Ascending aorta (tissue), 2 donors: ENCODE results near the gene ZNF292. TPM values are rescaled to one million over a fixed set of nuclear protein-coding genes. Genes with fewer than 3 reads are reported as not detected.
A peak's percentile ranks its signal among the peaks of the same experiment; 100 is the strongest.
"Not testable (repeated sequence)": the region's sequence is repeated elsewhere in the genome, so short reads cannot be mapped to it uniquely, and the experiment has no call there.

Experiments
- DNase-seq, 2 donors: peaks; one replicate each; pipeline ENCODE4 v3.0.0-alpha.2; 2019; ENCODE audit warnings: low spot score in 2 of 2
- H3K27ac ChIP-seq, 2 donors: fragments of 200-600 bp; sonication (generic); one replicate each; pipeline ENCODE4 v1.5.1; 2016 to 2017; ENCODE audit warnings: mild to moderate bottlenecking in 1 of 2
- H3K27me3 ChIP-seq: fragments of 200-600 bp; sonication (generic); one replicate; pipeline ENCODE4 v1.5.1; 2017
- H3K36me3 ChIP-seq, 2 donors: fragments of 200-600 bp; sonication (generic); one replicate each; pipeline ENCODE4 v1.5.1; 2016
- H3K4me1 ChIP-seq, 2 donors: fragments of 200-600 bp; sonication (generic); one replicate each; pipeline ENCODE4 v1.5.1; 2016 to 2017; ENCODE audit warnings: mild to moderate bottlenecking in 1 of 2
- H3K4me3 ChIP-seq, 2 donors: fragments of 200-600 bp; sonication (generic); one replicate each; pipeline ENCODE4 v1.5.1; 2016 to 2017; ENCODE audit warnings: mild to moderate bottlenecking in 1 of 2
- H3K9me3 ChIP-seq, 2 donors: fragments of 200-600 bp; sonication (generic); one replicate each; pipeline ENCODE4 v1.5.1; 2016
- CTCF ChIP-seq, 3 experiments: fragments of 200-600 bp in 2 of 3; fragments of 450-650 bp in 1 of 3; sonication (generic) in 2 of 3; IDR thresholded peaks; one replicate each; pipeline ENCODE4 v1.5.1; 2016 to 2019; ENCODE audit warnings: antibody characterized with exemption in 3 of 3, mild to moderate bottlenecking in 1 of 3, moderate library complexity in 1 of 3
- intact Hi-C: fragments of 100-400 bp; cut with DNase I; formaldehyde crosslinking; loops from one replicate; pipeline ENCODE4 v1.15.1; 2023
- total RNA-seq: library from RNA; depleted of rRNA; stranded (reverse); fragments of >200 nt; gene quantifications from one replicate; pipeline ENCODE4 v1.1.0, GENCODE V29; 2016

Gene ZNF292
- total RNA-seq, 1 donor from 2014 or later = 19.1 TPM

GRCh38 chr6:87139236-87139635 lies 16.1 kb upstream of the ZNF292 start:
- intact Hi-C loops = loop anchor here (1.0 to 5.0 kb wide), 2 partner anchors 99 to 183 kb away; partner anchors contain the start of gene SMIM8
- H3K36me3 ChIP-seq = no peaks in the 10 kb centered on the region

DNA sequence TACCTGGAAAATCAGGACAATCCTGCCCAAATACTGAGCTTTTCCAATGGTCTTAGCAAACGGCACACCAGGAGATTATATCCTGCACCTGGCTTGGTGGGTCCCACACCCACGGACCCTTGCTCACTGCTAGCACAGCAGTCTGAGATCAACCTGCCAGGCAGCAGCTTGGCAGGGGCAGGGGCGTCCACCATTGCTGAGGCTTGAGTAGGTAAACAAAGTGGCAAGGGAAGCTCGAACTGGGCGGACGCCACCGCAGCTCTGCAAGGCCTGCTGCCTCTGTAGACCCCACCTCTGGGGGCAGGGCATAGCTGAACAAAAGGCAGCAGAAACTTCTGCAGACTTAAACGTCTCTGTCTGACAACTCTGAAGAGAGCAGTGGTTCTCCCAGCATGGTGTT lies 15.4 kb upstream of the ZNF292 start:
- intact Hi-C loops = loop anchor here (1.0 to 5.0 kb wide), 2 partner anchors 98 to 182 kb away; partner anchors contain the start of gene SMIM8
- not testable (repeated sequence) for H3K4me3 ChIP-seq, H3K36me3 ChIP-seq

More at GRCh38 chr6:87139236-87139635, 16.1 kb upstream of the ZNF292 start:
- Histone ChIP-seq H3K27me3 (no peaks in the 10 kb centered on the region), H3K9me3 (no peaks in the 10 kb centered on the region), H3K4me3 (no peak overlapping the region), H3K27ac (no peak overlapping the region), H3K4me1 (no peaks in the 10 kb centered on the region)
- no peak for DNase-seq
- TF ChIP-seq CTCF (IDR thresholded peaks at IDR 0.05) = peak; percentile 48 to 63 (median 60)

DNA sequence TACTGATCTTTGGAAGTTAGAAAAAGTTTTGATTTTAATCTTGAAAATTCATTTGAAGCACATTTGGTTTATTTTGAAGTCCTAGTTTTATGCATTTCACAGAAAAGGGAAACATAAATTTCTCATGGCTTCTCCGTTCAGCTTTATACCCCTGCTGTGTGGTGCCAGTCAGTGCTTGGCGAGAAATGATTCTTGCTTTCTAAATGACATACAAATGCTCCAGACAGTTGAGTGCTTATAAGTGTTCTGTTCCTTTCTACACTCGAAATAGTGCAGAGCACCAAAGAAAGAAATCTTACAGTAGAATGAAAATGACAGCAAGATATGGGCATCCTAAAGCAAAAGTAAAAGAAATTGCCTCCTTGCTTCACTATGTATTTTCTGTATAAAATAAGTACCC lies 9.0 kb upstream of the ZNF292 start:
- no peak overlapping the region for H3K4me3 ChIP-seq
- H3K4me1 ChIP-seq = no peaks in the 10 kb centered on the region
- TF ChIP-seq CTCF (IDR thresholded peaks at IDR 0.05) = no peak
- no peaks in the 10 kb centered on the region for H3K27me3 ChIP-seq
- no peaks in the 10 kb centered on the region for H3K9me3 ChIP-seq
- intact Hi-C loops = no loop called here
- DNase-seq = no peak
- H3K27ac ChIP-seq = no peak overlapping the region
- H3K36me3 ChIP-seq = no peaks in the 10 kb centered on the region

More for the DNA sequence above, 15.4 kb upstream of the ZNF292 start:
- not testable (repeated sequence) for H3K4me1 ChIP-seq, H3K27ac ChIP-seq, H3K9me3 ChIP-seq, DNase-seq, H3K27me3 ChIP-seq

GRCh38 chr6:87150406-87150805 lies 5.0 kb upstream of the ZNF292 start:
- intact Hi-C loops = loop anchor here (5.0 to 10.0 kb wide), 3 partner anchors 172 to 552 kb away; partner anchors contain the start of genes AKIRIN2, ORC3 and SMIM8
- DNase-seq = no peak
- H3K27me3 ChIP-seq = no peaks in the 10 kb centered on the region
- no peak overlapping the region for H3K27ac ChIP-seq
- no peaks in the 10 kb centered on the region for H3K36me3 ChIP-seq
- no peaks in the 10 kb centered on the region for H3K9me3 ChIP-seq
- H3K4me3 ChIP-seq = no peak overlapping the region
- peaks cover 0 to 12% of the 10 kb centered on the region in 2 donors for H3K4me1 ChIP-seq
- no peak for TF ChIP-seq CTCF (IDR thresholded peaks at IDR 0.05)

GRCh38 chr6:87151471-87151780 lies 3.9 kb upstream of the ZNF292 start:
- intact Hi-C loops = loop anchor here (5.0 to 10.0 kb wide), 3 partner anchors 171 to 551 kb away; partner anchors contain the start of genes AKIRIN2, ORC3 and SMIM8
- TF ChIP-seq CTCF (IDR thresholded peaks at IDR 0.05) = no peak
- Histone ChIP-seq H3K36me3 (no peaks in the 10 kb centered on the region), H3K4me1 (peaks cover 0 to 12% of the 10 kb centered on the region in 2 donors), H3K9me3 (no peaks in the 10 kb centered on the region), H3K27me3 (no peaks in the 10 kb centered on the region), H3K27ac (peak overlapping the region; percentile 93 to 97), H3K4me3 (peak overlapping the region; percentile 59 to 94)
- DNase-seq = no peak

DNA sequence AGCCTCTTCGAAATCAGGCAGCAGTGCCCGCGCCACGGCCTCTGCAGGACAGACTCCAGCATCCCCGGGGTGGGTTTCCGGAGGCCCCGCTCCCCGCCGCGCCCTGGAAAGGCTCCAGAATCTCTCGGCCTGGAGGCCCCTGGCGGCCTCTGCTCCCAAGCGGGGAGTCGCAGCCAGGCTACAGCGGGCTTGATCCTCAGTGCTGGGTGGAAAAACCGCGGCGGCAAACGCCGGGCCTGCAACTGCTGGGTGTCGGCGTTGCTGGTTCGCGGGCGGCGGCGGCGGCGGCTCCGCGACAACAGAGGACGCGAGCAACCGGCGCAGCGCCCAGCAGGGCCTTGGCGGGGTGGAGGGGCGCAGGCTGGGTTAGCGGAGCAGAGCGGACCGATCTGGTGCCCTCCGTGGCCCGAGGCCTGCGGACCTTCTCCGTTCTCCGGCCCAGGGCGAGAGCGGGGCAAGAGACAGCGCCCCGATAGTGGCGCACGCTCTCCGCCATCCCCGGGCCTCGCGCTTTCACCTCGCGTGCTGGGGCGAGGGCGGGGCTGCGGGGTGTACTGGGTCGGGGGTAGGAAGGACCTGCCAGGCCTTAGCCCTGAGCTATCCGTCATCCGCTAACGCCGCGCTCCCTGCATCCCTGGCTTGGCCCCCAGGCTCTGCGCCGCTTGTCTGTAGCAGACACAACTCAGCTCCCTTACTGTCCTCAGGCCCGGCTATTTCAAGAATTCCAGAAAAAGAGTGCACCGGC lies 3.4 kb upstream of the ZNF292 start:
- H3K27ac ChIP-seq = peak overlapping the region; percentile 93 to 97
- intact Hi-C loops = loop anchor here (5.0 to 10.0 kb wide), 3 partner anchors 170 to 550 kb away; partner anchors contain the start of genes AKIRIN2, ORC3 and SMIM8
- no peak for TF ChIP-seq CTCF (IDR thresholded peaks at IDR 0.05)
- peaks cover 0 to 12% of the 10 kb centered on the region in 2 donors for H3K4me1 ChIP-seq
- peak; percentile 19 to 83 for DNase-seq
- peak overlapping the region; percentile 59 to 94 for H3K4me3 ChIP-seq
- H3K9me3 ChIP-seq = no peaks in the 10 kb centered on the region
- no peaks in the 10 kb centered on the region for H3K36me3 ChIP-seq
- H3K27me3 ChIP-seq = no peaks in the 10 kb centered on the region
